Fibroblast of the conjunctiva (primary cell): Measurements from ENCODE around the gene CAMTA1.
A peak's percentile ranks its signal among the peaks of the same experiment; 100 is the strongest.

Experiments
- DNase-seq: peaks from one replicate; pipeline ENCODE4 v3.0.0-alpha.2; 2010; ENCODE audit warnings: low read depth

Gene CAMTA1

GRCh38 chr1:6873298-6874015 is 88.2 kb downstream of the CAMTA1 start:
- DNase-seq = peak; percentile 10

GRCh38 chr1:6874298-6874697 is 89.0 kb downstream of the CAMTA1 start:
- DNase-seq = no peak

- DNase-seq = no peak
Observed at GRCh38 chr1:6880951-6881690, 95.9 kb downstream of the CAMTA1 start.

DNA sequence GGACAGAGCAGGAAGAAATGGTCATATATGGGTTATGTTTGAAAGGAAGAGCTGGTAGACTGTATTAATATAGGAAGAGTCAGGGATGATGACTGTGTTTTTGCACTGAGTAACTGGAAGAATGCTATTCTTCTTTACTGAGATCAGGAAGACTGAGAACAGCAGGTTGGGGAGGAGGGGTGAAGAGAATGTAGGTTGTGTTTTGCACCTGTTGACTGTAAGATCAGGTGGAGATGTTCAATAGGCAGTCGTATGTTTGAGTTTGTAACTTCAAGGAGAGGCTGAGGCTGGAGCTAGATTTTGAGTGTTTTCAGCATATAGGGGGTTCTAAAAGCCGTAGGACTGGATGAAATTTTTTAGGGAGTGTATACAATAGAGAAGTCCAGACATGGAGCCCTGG is 97.2 kb downstream of the CAMTA1 start:
- no peak for DNase-seq

GRCh38 chr1:6884652-6885153 is 99.4 kb downstream of the CAMTA1 start:
- no peak for DNase-seq

- DNase-seq = no peak
Observed at GRCh38 chr1:6885426-6885825, 100.2 kb downstream of the CAMTA1 start.

DNA sequence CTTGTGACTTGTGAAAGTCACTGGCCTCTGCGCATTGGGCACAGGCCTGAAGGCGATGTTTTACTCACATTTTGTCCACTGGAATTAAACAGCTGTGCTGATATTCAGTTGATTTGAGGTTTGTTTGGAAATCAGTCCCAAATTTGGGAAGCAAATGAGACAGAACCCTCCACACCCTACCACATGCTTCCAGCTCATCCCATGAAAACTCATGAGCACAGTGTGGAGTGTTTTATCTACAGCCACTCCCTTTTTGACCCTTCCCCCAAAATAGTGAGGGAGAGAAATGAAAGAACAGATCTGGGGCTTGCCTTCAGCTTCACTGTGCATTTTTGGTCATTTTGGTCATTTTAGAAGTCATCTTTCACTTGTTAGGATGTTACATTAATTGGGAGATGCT is 101.3 kb downstream of the CAMTA1 start:
- no peak for DNase-seq

GRCh38 chr1:6888268-6888667 is 103.0 kb downstream of the CAMTA1 start:
- DNase-seq = no peak

DNA sequence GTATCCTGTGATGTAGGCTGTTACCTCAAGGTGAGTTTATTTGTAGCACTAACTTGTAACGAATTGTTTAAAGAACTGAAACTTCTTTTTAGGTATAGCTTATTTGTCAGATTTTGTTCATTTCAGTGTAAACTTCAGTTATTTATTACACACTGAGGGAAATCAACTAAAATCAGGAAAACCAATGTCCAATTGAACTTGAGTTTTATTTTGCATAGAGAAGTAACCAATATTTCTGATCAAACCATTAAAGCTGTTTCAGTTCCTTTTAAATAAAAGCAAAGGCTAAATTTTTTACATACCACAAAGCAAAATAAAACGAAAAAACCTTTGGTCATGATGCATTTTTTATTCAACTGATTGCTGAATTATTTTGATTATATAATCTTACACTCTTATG is 103.6 kb downstream of the CAMTA1 start:
- DNase-seq = no peak

GRCh38 chr1:6889875-6890480 is 104.7 kb downstream of the CAMTA1 start:
- peak; percentile 51 for DNase-seq

GRCh38 chr1:6890686-6891085 is 105.4 kb downstream of the CAMTA1 start:
- DNase-seq = no peak

- DNase-seq = no peak
Observed at GRCh38 chr1:6891781-6892579, 106.7 kb downstream of the CAMTA1 start.

- no peak for DNase-seq
Observed at GRCh38 chr1:6893388-6893787, 108.1 kb downstream of the CAMTA1 start.

DNA sequence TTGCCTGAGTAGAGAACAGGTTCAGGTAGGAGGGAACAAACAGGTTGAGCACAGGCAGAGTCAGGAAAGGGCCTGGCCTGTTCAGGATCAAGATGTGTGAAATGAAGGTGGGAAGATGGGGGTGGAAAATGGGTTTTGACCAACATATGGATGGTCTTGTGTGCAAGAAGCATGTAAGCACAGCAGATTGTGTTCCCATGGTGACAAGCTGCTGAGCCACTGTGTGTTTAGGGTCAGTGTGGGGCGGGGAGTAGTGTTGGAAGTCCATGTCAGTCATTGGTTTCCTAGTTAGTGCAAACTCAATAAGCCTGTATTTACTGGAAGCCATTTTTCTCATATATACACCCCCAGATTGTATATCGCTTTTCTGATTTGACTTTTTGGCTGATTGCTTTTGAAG is 111.9 kb downstream of the CAMTA1 start:
- no peak for DNase-seq

DNA sequence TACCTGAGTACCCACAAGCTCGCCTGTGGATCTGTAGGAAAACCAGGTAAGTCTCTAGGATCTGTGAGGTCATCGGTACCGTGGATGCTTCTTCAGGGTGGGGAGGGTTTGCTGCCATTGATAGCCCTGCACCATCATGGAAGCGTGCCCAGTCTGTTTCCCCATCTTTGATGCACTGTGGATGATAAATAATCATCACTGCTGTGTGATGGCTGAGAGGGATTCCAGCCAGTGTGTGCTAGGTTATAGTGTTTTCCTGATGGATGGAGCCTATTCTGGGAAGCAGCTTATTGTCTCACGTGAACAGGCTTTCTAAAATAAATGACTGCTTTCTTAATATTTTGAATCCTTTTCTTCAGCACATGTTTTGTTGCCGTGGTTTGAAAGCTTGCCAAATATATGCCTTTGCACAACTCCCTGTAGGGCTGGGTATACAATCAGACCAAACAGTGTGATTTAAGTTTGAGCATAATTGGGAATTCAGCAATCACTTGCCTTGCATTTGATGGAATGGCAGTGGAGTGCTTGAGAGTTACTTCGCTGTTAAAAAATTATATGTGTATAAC is 113.8 kb downstream of the CAMTA1 start:
- no peak for DNase-seq

- no peak for DNase-seq
Observed at GRCh38 chr1:6899621-6900020, 114.4 kb downstream of the CAMTA1 start.

DNA sequence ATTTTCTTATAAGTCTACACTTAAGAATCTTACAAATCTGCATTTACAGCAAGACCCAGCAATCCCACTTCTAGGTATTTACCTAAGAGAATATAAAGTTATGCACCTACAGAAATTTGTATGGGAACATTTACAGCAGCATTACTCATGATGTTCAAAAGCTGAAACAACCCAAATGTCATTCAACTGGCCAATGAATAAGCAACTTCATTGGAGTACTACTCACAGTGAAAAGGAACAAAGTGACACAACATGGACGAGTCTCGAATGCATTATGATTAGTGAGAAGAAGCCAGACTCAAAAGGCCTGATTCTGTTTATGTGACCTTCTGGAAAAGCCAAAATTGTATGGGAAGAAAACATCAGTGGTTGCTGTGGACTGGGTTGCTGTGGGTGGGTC is 116.9 kb downstream of the CAMTA1 start:
- no peak for DNase-seq

DNA sequence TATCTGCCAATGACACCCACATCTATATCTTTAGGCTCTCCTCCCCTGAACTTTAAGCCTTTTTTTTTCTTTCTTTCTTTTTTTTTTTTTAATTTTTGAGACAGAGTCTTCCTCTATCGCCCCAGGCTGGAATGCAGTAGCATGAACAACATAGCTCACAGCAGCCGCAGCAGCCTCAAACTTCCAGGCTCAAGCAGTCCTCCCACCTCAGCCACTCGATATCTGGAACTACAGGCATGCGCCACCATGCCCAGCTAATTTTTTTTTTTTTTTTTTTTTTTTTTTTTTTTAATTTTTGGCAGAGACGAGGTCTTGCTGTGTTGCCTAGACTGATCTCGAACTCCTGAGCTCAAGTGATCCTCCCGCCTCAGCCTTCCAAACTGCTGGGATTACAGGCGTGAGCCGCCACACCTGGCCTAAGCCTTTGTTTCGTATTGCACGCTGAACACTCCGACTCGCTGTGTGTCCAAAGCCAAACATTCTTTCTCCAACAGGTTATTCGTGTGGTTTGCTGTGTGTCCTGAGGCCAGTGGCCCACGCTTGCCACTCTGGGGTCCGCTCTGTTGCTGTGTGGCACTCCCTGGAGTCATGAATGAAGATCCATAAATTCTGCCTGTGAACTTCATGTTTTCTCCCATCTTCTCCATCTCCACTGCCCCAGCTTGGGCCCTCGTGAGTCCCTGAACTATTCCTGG is 119.4 kb downstream of the CAMTA1 start:
- DNase-seq = no peak

DNA sequence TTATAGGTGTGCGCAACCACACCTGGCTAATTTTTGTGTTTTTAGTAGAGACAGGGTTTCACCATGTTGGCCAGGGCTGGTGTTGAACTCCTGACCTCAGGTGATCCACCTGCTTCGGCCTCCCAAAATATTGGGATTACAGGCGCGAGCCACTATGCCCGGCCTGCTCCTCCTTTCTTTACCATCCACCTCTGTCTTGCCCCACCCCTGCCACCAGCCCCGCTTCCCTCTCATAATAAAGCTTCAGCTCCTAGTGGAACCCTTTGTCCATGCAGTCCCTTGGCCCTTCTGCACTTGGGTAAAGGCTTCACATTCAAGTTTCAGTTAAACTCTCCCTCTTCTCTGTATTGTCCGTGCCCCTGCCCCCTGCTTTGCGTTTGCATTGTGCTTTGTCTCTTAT is 120.1 kb downstream of the CAMTA1 start:
- no peak for DNase-seq

DNA sequence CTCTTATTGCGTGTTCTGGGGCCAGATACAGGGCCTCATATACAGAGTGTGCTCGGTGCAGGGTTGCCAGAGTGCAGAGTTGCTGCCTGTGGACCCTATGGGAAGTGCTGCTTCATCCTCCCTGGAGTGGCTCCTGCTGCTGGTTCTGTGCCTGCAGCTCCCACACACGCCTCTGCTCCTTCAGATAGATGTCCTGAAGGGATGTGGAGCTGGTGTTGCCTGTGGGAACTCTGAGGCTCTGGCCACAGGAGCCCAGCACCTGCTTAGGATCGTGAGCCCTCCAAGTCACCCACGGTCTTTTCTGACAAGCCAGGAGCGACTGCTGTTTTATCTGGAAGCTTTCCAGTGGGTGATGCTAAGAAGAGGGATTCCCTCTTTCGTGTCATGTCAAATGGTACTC is 120.5 kb downstream of the CAMTA1 start:
- no peak for DNase-seq

DNA sequence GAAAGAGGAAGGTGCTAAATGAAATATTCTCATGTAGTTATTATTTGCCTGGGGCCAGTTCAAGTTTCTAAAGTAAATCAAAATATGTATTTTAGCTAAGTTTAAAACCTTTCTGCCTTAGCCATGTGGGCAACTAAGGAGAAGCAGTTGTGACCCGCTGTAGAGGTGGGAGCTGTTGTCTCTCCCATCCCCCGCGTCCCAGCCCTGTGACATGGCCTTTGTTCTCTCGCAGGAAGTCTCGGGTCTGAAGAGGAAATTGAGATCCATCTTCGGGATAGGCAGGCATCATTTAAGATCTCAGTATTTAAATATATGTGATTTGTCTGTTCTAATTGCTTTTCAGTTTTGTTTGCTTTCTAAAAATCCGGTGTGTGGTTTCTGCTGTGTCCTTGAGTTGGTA is 121.5 kb downstream of the CAMTA1 start:
- DNase-seq = no peak
